Neuronal stem cell (in vitro differentiated cells): ENCODE measurements around the gene DPEP3.

Source experiments
- DNase-seq: peaks from one replicate; pipeline ENCODE4 v3.0.0-alpha.2; 2013; ENCODE audit warnings: low spot score
- H2AFZ ChIP-seq: one replicate; pipeline ENCODE4 v1.6.1; 2013; ENCODE audit warnings: mild to moderate bottlenecking, low read length, inconsistent platforms
- H2AK5ac ChIP-seq: 2 replicates; pipeline ENCODE4 v1.6.1; 2013; ENCODE audit warnings: low read depth, mild to moderate bottlenecking, inconsistent platforms, low read length, moderate library complexity, mixed read lengths
- H2BK120ac ChIP-seq: 2 replicates; pipeline ENCODE4 v1.6.1; 2013; ENCODE audit warnings: low read depth, mild to moderate bottlenecking, inconsistent platforms, low read length, moderate library complexity, mixed read lengths
- H2BK12ac ChIP-seq: one replicate; pipeline ENCODE4 v1.6.1; 2013; ENCODE audit warnings: low read length, inconsistent platforms
- H2BK15ac ChIP-seq: 2 replicates; pipeline ENCODE4 v1.6.1; 2013; ENCODE audit warnings: mild to moderate bottlenecking, low read length, inconsistent platforms, mixed read lengths
- H2BK5ac ChIP-seq: one replicate; pipeline ENCODE4 v1.6.1; 2013; ENCODE audit warnings: inconsistent platforms, mild to moderate bottlenecking, low read length, moderate library complexity
- H3K14ac ChIP-seq: one replicate; pipeline ENCODE4 v1.6.1; 2013; ENCODE audit warnings: low read length, inconsistent platforms
- H3K18ac ChIP-seq: 2 replicates; pipeline ENCODE4 v1.6.1; 2013; ENCODE audit warnings: low read length, inconsistent platforms
- H3K23ac ChIP-seq: 2 replicates; pipeline ENCODE4 v1.6.1; 2013; ENCODE audit warnings: low read depth, mild to moderate bottlenecking, mixed read lengths, low read length, inconsistent platforms; ENCODE audit not compliant: poor library complexity
- H3K27ac ChIP-seq: replicated peaks from 3 replicates; pipeline ENCODE4 v1.5.1; 2013; ENCODE audit warnings: low read length, inconsistent platforms
- H3K27me3 ChIP-seq, 3 experiments: 2 replicates each; pipeline ENCODE4 v1.6.1; 2013; ENCODE audit warnings: low read length in 3 of 3, mild to moderate bottlenecking in 2 of 3, inconsistent platforms in 1 of 3, low read depth in 1 of 3, mixed read lengths in 1 of 3, moderate library complexity in 1 of 3; ENCODE audit not compliant: control insufficient read depth in 3 of 3, insufficient read depth in 3 of 3
- H3K36me3 ChIP-seq, 2 donors: replicated peaks in 1 of 2; 2 replicates each; pipeline ENCODE4 v1.6.1; 2013; ENCODE audit warnings: low read length in 2 of 2; ENCODE audit not compliant: control insufficient read depth in 2 of 2, insufficient read depth in 2 of 2
- H3K4ac ChIP-seq: 2 replicates; pipeline ENCODE4 v1.6.1; 2013; ENCODE audit warnings: inconsistent platforms, mild to moderate bottlenecking, low read length, moderate library complexity
- H3K4me1 ChIP-seq, 2 donors: 1 replicate in 1 of 2; 2 replicates in 1 of 2; pipeline ENCODE4 v1.6.1; 2013; ENCODE audit warnings: low read length in 2 of 2, low read depth in 1 of 2; ENCODE audit not compliant: control insufficient read depth in 2 of 2, insufficient read depth in 1 of 2
- H3K4me2 ChIP-seq: one replicate; pipeline ENCODE4 v1.6.1; 2013; ENCODE audit warnings: mild to moderate bottlenecking, low read length, inconsistent platforms; ENCODE audit not compliant: insufficient read depth, poor library complexity, severe bottlenecking
- H3K4me3 ChIP-seq, 2 donors: 2 replicates each; pipeline ENCODE4 v1.5.1; 2013; ENCODE audit warnings: low read length in 2 of 2, mild to moderate bottlenecking in 2 of 2, inconsistent platforms in 1 of 2, moderate library complexity in 1 of 2
- H3K79me1 ChIP-seq: one replicate; pipeline ENCODE4 v1.6.1; 2013; ENCODE audit warnings: low read depth, mild to moderate bottlenecking, inconsistent platforms, low read length, moderate library complexity
- H3K9ac ChIP-seq: one replicate; pipeline ENCODE4 v1.6.1; 2013; ENCODE audit warnings: mild to moderate bottlenecking, low read depth, low read length, inconsistent platforms; ENCODE audit not compliant: poor library complexity
- H3K9me3 ChIP-seq, 2 donors: replicated peaks in 1 of 2; 2 replicates each; pipeline versions ENCODE3 to v1.6.1; 2013; ENCODE audit warnings: low read length in 2 of 2, mild to moderate bottlenecking in 2 of 2, inconsistent platforms in 1 of 2, low read depth in 1 of 2, mixed read lengths in 1 of 2, moderate library complexity in 1 of 2; ENCODE audit not compliant: control insufficient read depth in 2 of 2, insufficient read depth in 1 of 2
- H4K8ac ChIP-seq: one replicate; pipeline ENCODE4 v1.6.1; 2013; ENCODE audit warnings: low read depth, mild to moderate bottlenecking, inconsistent platforms, low read length, moderate library complexity
- H4K91ac ChIP-seq: one replicate; pipeline ENCODE4 v1.6.1; 2013; ENCODE audit warnings: low read length, low read depth, mild to moderate bottlenecking, inconsistent platforms; ENCODE audit not compliant: poor library complexity
- WGBS, 2 donors: extraction: QIAGEN DNeasy Blood & Tissue Kit; methylation state at CpG; one replicate each; pipeline ENCODE4 v1.1.7; 2013; ENCODE audit warnings: missing lambda C conversion rate in 2 of 2, mixed read lengths in 1 of 2; ENCODE audit not compliant: insufficient read length in 2 of 2, insufficient replicate concordance in 1 of 2; ENCODE audit errors: extremely low coverage in 2 of 2; 5-methylcytosine and 5-hydroxymethylcytosine counted together

The DPEP3 gene

GRCh38 chr16:68005211-68005610, 24.9 kb upstream of the DPEP3 start:
- Histone ChIP-seq H2BK5ac (no peak overlapping the region), H3K27ac (no peak overlapping the region), H3K79me1 (no peaks in the 10 kb centered on the region), H2BK120ac (no peak overlapping the region), H3K23ac (no peak overlapping the region), H3K18ac (no peak overlapping the region), H4K8ac (no peak overlapping the region), H3K27me3 (no peaks in the 10 kb centered on the region), H3K4me2 (no peak overlapping the region), H3K9ac (no peak overlapping the region), H2BK15ac (no peak overlapping the region), H3K9me3 (no peaks in the 10 kb centered on the region), H3K4ac (no peak overlapping the region), H2BK12ac (no peak overlapping the region), H2AK5ac (no peak overlapping the region), H3K14ac (no peak overlapping the region), H3K4me1 (peaks cover 0 to 3% of the 10 kb centered on the region in 2 donors), H4K91ac (no peak overlapping the region), H3K36me3 (no peaks in the 10 kb centered on the region), H2AFZ (no peak overlapping the region), H3K4me3 (no peak overlapping the region)
- no peak for DNase-seq
- no CpG with 5 or more reads among the region's 9 CpGs for WGBS, 2 donors

- Histone ChIP-seq H4K91ac (no peak overlapping the region), H3K9me3 (no peaks in the 10 kb centered on the region), H2BK15ac (no peak overlapping the region), H2AK5ac (no peak overlapping the region), H2BK120ac (no peak overlapping the region), H3K4me1 (no peaks in the 10 kb centered on the region), H3K4me3 (no peak overlapping the region), H3K36me3 (no peaks in the 10 kb centered on the region), H3K27me3 (peaks cover 0 to 2% (median 0%) of the 10 kb centered on the region in 3 experiments), H3K18ac (no peak overlapping the region), H3K79me1 (no peaks in the 10 kb centered on the region), H3K4me2 (no peak overlapping the region), H3K9ac (no peak overlapping the region), H3K27ac (no peak overlapping the region), H3K14ac (no peak overlapping the region), H4K8ac (no peak overlapping the region), H2BK12ac (no peak overlapping the region), H3K4ac (no peak overlapping the region), H2AFZ (no peak overlapping the region), H3K23ac (no peak overlapping the region), H2BK5ac (no peak overlapping the region)
- WGBS, 2 donors, result no CpG with 5 or more reads among the region's 4 CpGs
- no peak for DNase-seq
These were observed 22.7 kb upstream of the DPEP3 start for GRCh38 chr16:68003031-68003430.

- Histone ChIP-seq H3K4me2 (no peak overlapping the region), H3K23ac (no peak overlapping the region), H3K4me3 (no peak overlapping the region), H2AK5ac (no peak overlapping the region), H4K91ac (no peak overlapping the region), H2BK120ac (no peak overlapping the region), H3K14ac (no peak overlapping the region), H3K4ac (no peak overlapping the region), H3K18ac (no peak overlapping the region), H3K27ac (no peak overlapping the region), H2BK5ac (no peak overlapping the region), H3K36me3 (no peaks in the 10 kb centered on the region), H4K8ac (no peak overlapping the region), H3K9ac (no peak overlapping the region), H2AFZ (no peak overlapping the region), H2BK15ac (no peak overlapping the region), H3K27me3 (peaks cover 0 to 2% (median 0%) of the 10 kb centered on the region in 3 experiments), H3K9me3 (no peaks in the 10 kb centered on the region), H3K79me1 (no peaks in the 10 kb centered on the region), H2BK12ac (no peak overlapping the region), H3K4me1 (no peaks in the 10 kb centered on the region)
- WGBS, 2 donors, result no CpG with 5 or more reads among the region's 3 CpGs
- DNase-seq, result no peak
These were observed 20.2 kb upstream of the DPEP3 start for GRCh38 chr16:68000450-68000849.

GRCh38 chr16:67999985-68000384, 19.7 kb upstream of the DPEP3 start:
- H3K27me3 ChIP-seq, result peaks cover 0 to 2% (median 0%) of the 10 kb centered on the region in 3 experiments
- H3K18ac ChIP-seq, result no peak overlapping the region
- H2AFZ ChIP-seq, result no peak overlapping the region
- H3K23ac ChIP-seq, result no peak overlapping the region
- H4K91ac ChIP-seq, result no peak overlapping the region
- no peak overlapping the region for H2BK120ac ChIP-seq
- H3K4me2 ChIP-seq, result no peak overlapping the region
- no CpG with 5 or more reads among the region's 2 CpGs for WGBS, 2 donors
- H2BK15ac ChIP-seq, result no peak overlapping the region
- H3K9me3 ChIP-seq, result no peaks in the 10 kb centered on the region
- no peak overlapping the region for H4K8ac ChIP-seq
- H3K79me1 ChIP-seq, result no peaks in the 10 kb centered on the region
- no peak overlapping the region for H3K4me3 ChIP-seq
- no peak for DNase-seq
- H3K4ac ChIP-seq, result no peak overlapping the region
- no peak overlapping the region for H3K27ac ChIP-seq
- no peak overlapping the region for H2AK5ac ChIP-seq
- H3K4me1 ChIP-seq, result no peaks in the 10 kb centered on the region
- peak overlapping the region; percentile 61 for H3K14ac ChIP-seq
- H2BK5ac ChIP-seq, result no peak overlapping the region
- H2BK12ac ChIP-seq, result no peak overlapping the region
- no peak overlapping the region for H3K9ac ChIP-seq
- no peaks in the 10 kb centered on the region for H3K36me3 ChIP-seq
